ENCODE data around the gene SMC1B. TPM values are rescaled to one million over a fixed set of nuclear protein-coding genes. Genes with fewer than 3 reads are reported as not detected.

The SMC1B gene
- total and polyA plus RNA-seq, 4 donors = 0.02 to 0.05 TPM; not detected in 2

DNA sequence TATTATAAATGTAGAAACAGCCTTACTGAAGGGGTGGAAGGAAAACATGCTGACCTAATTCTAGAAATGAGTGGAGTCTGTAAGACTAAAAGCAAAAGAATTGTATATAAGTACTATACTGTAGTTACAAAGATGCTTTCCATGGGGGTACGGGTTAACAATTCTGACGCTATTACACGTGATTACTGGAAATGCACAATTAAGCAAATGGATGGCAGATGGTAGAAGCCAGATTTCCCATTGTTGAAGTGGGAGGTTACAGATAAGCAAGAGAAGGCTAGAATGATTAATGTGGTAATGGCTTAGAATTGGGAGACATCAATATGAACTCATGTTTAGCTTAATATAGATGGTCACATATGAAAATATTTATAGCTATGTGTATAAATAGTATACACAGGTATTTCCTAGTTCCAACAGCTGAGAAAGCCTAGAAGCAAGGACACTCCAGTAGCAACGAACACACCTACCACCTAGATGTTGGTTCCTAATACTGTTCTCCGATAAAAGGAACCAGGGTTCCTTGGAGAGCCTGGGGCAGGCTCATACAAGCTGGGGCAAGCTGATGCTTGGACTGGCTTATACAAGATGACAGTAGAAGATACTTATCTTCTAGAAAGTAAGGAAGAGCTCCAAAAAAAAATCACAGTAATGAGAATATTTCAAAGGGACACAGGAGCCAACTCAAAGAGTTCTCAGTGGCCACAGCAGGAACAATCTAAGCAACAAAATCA, 13.5 kb downstream of the SMC1B start:
- Histone ChIP-seq H3K9me3 (ENCODE audit: control insufficient read depth in 4 of 4, low read length in 3 of 4) (no peaks in the 10 kb centered on the region), H3K27ac (ENCODE audit: low read depth in 1 of 2, low read length in 2 of 2) (no peak overlapping the region), H3K4me3 (ENCODE audit: low read depth in 1 of 3, low read length in 3 of 3) (no peak overlapping the region), H3K4me1 (ENCODE audit: control insufficient read depth in 4 of 4, insufficient read depth in 4 of 4, low read length in 3 of 4) (no peaks in the 10 kb centered on the region), H3K27me3 (ENCODE audit: control insufficient read depth in 4 of 4, insufficient read depth in 4 of 4, low read length in 3 of 4) (no peaks in the 10 kb centered on the region), H3K36me3 (ENCODE audit: control insufficient read depth in 4 of 4, insufficient read depth in 3 of 4, low read depth in 1 of 4, low read length in 3 of 4) (no peaks in the 10 kb centered on the region), H3K9ac (ENCODE audit: low read depth in 1 of 2, low read length in 2 of 2) (no peak overlapping the region)
- WGBS = 97% methylated on average over 5 of the region's 5 CpGs
- DNase-seq (ENCODE audit: low spot score) = no peak
- TF ChIP-seq TAF1 (conservative IDR thresholded peaks at IDR 0.05) (no peak), NR2F2 (IDR thresholded peaks at IDR 0.05) (no peak), HNF4G (IDR thresholded peaks at IDR 0.05) (no peak), RXRA (IDR thresholded peaks at IDR 0.05) (no peak), FOXA2 (IDR thresholded peaks at IDR 0.05) (no peak), YY1 (IDR thresholded peaks at IDR 0.05) (no peak), RAD21 (IDR thresholded peaks at IDR 0.05) (no peak), FOXA1 (IDR thresholded peaks at IDR 0.05) (no peak), JUND (IDR thresholded peaks at IDR 0.05) (no peak), EGR1 (IDR thresholded peaks at IDR 0.05; ENCODE audit: low read depth in 2 of 2) (no peak), HNF4A (conservative IDR thresholded peaks at IDR 0.05) (no peak), GABPA (IDR thresholded peaks at IDR 0.05 in 1 of 2, conservative IDR thresholded peaks at IDR 0.05 in 1 of 2) (no peak)
- TF ChIP-seq, protein P1, sequence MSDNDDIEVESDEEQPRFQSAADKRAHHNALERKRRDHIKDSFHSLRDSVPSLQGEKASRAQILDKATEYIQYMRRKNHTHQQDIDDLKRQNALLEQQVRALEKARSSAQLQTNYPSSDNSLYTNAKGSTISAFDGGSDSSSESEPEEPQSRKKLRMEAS (IDR thresholded peaks at IDR 0.05) = no peak
- TF ChIP-seq, protein P2, sequence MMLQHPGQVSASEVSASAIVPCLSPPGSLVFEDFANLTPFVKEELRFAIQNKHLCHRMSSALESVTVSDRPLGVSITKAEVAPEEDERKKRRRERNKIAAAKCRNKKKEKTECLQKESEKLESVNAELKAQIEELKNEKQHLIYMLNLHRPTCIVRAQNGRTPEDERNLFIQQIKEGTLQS (IDR thresholded peaks at IDR 0.05) = no peak
- TF ChIP-seq, protein P3, sequence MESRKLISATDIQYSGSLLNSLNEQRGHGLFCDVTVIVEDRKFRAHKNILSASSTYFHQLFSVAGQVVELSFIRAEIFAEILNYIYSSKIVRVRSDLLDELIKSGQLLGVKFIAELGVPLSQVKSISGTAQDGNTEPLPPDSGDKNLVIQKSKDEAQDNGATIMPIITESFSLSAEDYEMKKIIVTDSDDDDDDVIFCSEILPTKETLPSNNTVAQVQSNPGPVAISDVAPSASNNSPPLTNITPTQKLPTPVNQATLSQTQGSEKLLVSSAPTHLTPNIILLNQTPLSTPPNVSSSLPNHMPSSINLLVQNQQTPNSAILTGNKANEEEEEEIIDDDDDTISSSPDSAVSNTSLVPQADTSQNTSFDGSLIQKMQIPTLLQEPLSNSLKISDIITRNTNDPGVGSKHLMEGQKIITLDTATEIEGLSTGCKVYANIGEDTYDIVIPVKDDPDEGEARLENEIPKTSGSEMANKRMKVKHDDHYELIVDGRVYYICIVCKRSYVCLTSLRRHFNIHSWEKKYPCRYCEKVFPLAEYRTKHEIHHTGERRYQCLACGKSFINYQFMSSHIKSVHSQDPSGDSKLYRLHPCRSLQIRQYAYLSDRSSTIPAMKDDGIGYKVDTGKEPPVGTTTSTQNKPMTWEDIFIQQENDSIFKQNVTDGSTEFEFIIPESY (IDR thresholded peaks at IDR 0.05) = no peak
- TF ChIP-seq, protein P4, sequence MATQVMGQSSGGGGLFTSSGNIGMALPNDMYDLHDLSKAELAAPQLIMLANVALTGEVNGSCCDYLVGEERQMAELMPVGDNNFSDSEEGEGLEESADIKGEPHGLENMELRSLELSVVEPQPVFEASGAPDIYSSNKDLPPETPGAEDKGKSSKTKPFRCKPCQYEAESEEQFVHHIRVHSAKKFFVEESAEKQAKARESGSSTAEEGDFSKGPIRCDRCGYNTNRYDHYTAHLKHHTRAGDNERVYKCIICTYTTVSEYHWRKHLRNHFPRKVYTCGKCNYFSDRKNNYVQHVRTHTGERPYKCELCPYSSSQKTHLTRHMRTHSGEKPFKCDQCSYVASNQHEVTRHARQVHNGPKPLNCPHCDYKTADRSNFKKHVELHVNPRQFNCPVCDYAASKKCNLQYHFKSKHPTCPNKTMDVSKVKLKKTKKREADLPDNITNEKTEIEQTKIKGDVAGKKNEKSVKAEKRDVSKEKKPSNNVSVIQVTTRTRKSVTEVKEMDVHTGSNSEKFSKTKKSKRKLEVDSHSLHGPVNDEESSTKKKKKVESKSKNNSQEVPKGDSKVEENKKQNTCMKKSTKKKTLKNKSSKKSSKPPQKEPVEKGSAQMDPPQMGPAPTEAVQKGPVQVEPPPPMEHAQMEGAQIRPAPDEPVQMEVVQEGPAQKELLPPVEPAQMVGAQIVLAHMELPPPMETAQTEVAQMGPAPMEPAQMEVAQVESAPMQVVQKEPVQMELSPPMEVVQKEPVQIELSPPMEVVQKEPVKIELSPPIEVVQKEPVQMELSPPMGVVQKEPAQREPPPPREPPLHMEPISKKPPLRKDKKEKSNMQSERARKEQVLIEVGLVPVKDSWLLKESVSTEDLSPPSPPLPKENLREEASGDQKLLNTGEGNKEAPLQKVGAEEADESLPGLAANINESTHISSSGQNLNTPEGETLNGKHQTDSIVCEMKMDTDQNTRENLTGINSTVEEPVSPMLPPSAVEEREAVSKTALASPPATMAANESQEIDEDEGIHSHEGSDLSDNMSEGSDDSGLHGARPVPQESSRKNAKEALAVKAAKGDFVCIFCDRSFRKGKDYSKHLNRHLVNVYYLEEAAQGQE (IDR thresholded peaks at IDR 0.05) = no peak
- TF ChIP-seq, protein P5, sequence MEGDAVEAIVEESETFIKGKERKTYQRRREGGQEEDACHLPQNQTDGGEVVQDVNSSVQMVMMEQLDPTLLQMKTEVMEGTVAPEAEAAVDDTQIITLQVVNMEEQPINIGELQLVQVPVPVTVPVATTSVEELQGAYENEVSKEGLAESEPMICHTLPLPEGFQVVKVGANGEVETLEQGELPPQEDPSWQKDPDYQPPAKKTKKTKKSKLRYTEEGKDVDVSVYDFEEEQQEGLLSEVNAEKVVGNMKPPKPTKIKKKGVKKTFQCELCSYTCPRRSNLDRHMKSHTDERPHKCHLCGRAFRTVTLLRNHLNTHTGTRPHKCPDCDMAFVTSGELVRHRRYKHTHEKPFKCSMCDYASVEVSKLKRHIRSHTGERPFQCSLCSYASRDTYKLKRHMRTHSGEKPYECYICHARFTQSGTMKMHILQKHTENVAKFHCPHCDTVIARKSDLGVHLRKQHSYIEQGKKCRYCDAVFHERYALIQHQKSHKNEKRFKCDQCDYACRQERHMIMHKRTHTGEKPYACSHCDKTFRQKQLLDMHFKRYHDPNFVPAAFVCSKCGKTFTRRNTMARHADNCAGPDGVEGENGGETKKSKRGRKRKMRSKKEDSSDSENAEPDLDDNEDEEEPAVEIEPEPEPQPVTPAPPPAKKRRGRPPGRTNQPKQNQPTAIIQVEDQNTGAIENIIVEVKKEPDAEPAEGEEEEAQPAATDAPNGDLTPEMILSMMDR (IDR thresholded peaks at IDR 0.05; ENCODE audit: low read depth, low read length, missing input control) = no peak
